ENCODE measurements around the gene LYST.
A peak's percentile ranks its signal among the peaks of the same experiment; 100 is the strongest.

The LYST gene

GRCh38 chr1:235867903-235868469 is 1.3 kb upstream of the LYST start:
- Histone ChIP-seq H4K20me1 (peaks cover 0 to 20% (median 6%) of the 10 kb centered on the region in 11 experiments; a peak in 9 of 22 replicates), H3K4me2 (peak overlapping the region; percentile 84 to 99 (median 93)), H3K27me3 (no peaks in the 10 kb centered on the region; a peak in 1 of 22 replicates), H3K36me3 (peaks cover 0 to 17% (median 0%) of the 10 kb centered on the region in 11 experiments; a peak in 4 of 22 replicates), H3K27ac (peak overlapping the region; percentile 21 to 99 (median 97); a peak in 21 of 22 replicates), H3K4me1 (peaks cover 24 to 43% (median 36%) of the 10 kb centered on the region in 10 experiments), H3K9ac (peak overlapping the region; percentile 79 to 99 (median 96); a peak in 21 of 22 replicates), H3K4me3 (peak overlapping the region; percentile 77 to 100 (median 94)), H3K9me3 (replicated peaks in 1 of 11) (no peaks in the 10 kb centered on the region)
- no peak for TF ChIP-seq Cebpa-rat (IDR thresholded peaks at IDR 0.05)

- Histone ChIP-seq H3K4me3 (peak overlapping the region; percentile 77 to 100 (median 94)), H3K36me3 (peaks cover 0 to 24% (median 0%) of the 10 kb centered on the region in 11 experiments; a peak in 6 of 22 replicates), H3K27me3 (no peaks in the 10 kb centered on the region; a peak in 1 of 22 replicates), H3K27ac (peak overlapping the region; percentile 90 to 99 (median 97)), H3K4me2 (peak overlapping the region; percentile 84 to 99 (median 93)), H3K9me3 (replicated peaks in 1 of 11) (no peaks in the 10 kb centered on the region), H4K20me1 (peaks cover 0 to 25% (median 6%) of the 10 kb centered on the region in 11 experiments; a peak in 10 of 22 replicates), H3K4me1 (peaks cover 24 to 50% (median 44%) of the 10 kb centered on the region in 10 experiments), H3K9ac (peak overlapping the region; percentile 89 to 99 (median 97))
- no peak for TF ChIP-seq Cebpa-rat (IDR thresholded peaks at IDR 0.05)
These were observed 473 bp upstream of the LYST start for GRCh38 chr1:235866913-235867845.

GRCh38 chr1:235865565-235866204 is 1.0 kb downstream of the LYST start:
- Histone ChIP-seq H3K9ac (peak overlapping the region; percentile 89 to 99 (median 97)), H3K4me1 (peaks cover 24 to 60% (median 52%) of the 10 kb centered on the region in 10 experiments), H3K27ac (peak overlapping the region; percentile 90 to 99 (median 97)), H3K9me3 (replicated peaks in 1 of 11) (no peaks in the 10 kb centered on the region), H4K20me1 (peaks cover 0 to 36% (median 6%) of the 10 kb centered on the region in 11 experiments; a peak in 10 of 22 replicates), H3K4me2 (peak overlapping the region; percentile 83 to 99 (median 93)), H3K36me3 (peaks cover 0 to 32% (median 0%) of the 10 kb centered on the region in 11 experiments; a peak in 7 of 22 replicates), H3K4me3 (peak overlapping the region; percentile 77 to 100 (median 94)), H3K27me3 (no peaks in the 10 kb centered on the region; a peak in 1 of 22 replicates)
- TF ChIP-seq Cebpa-rat (IDR thresholded peaks at IDR 0.05), result no peak

- Histone ChIP-seq H3K4me1 (peaks cover 24 to 67% (median 55%) of the 10 kb centered on the region in 10 experiments), H3K4me2 (peak overlapping the region; percentile 83 to 99 (median 93)), H3K27me3 (no peaks in the 10 kb centered on the region; a peak in 1 of 22 replicates), H4K20me1 (peaks cover 0 to 42% (median 6%) of the 10 kb centered on the region in 11 experiments; a peak in 10 of 22 replicates), H3K27ac (peak overlapping the region in 9 of 11 experiments; percentile 90 to 99 (median 97); a peak in 16 of 22 replicates), H3K9me3 (replicated peaks in 1 of 11) (no peaks in the 10 kb centered on the region), H3K9ac (peak overlapping the region in 10 of 11 experiments; percentile 89 to 99 (median 97); a peak in 18 of 22 replicates), H3K4me3 (peak overlapping the region in 9 of 10 experiments; percentile 77 to 100 (median 94); a peak in 18 of 20 replicates), H3K36me3 (peaks cover 0 to 35% (median 0%) of the 10 kb centered on the region in 11 experiments; a peak in 7 of 22 replicates)
- TF ChIP-seq Cebpa-rat (IDR thresholded peaks at IDR 0.05), result no peak
These were observed 1.7 kb downstream of the LYST start for GRCh38 chr1:235864931-235865525.

- no peak for TF ChIP-seq Cebpa-rat (IDR thresholded peaks at IDR 0.05)
- Histone ChIP-seq H3K4me1 (peaks cover 24 to 72% (median 60%) of the 10 kb centered on the region in 10 experiments), H3K9ac (peak overlapping the region in 9 of 11 experiments; percentile 89 to 99 (median 98); a peak in 15 of 22 replicates), H3K36me3 (peaks cover 0 to 35% (median 0%) of the 10 kb centered on the region in 11 experiments; a peak in 7 of 22 replicates), H3K4me3 (peak overlapping the region in 8 of 10 experiments; percentile 77 to 100 (median 94); a peak in 15 of 20 replicates), H3K4me2 (peak overlapping the region in 10 of 11 experiments; percentile 83 to 99 (median 92); a peak in 20 of 22 replicates), H3K27me3 (no peaks in the 10 kb centered on the region; a peak in 1 of 22 replicates), H3K9me3 (replicated peaks in 1 of 11) (no peaks in the 10 kb centered on the region), H4K20me1 (peaks cover 0 to 48% (median 6%) of the 10 kb centered on the region in 11 experiments; a peak in 11 of 22 replicates), H3K27ac (peak overlapping the region in 8 of 11 experiments; percentile 90 to 99 (median 98); a peak in 14 of 22 replicates)
These were observed 2.2 kb downstream of the LYST start for GRCh38 chr1:235864469-235864868.

GRCh38 chr1:235863699-235864093 is 3.0 kb downstream of the LYST start:
- Histone ChIP-seq H3K36me3 (peaks cover 0 to 37% (median 0%) of the 10 kb centered on the region in 11 experiments; a peak in 8 of 22 replicates), H3K9ac (peak overlapping the region in 6 of 11 experiments; percentile 1 to 99 (median 97); a peak in 11 of 22 replicates), H3K27me3 (no peaks in the 10 kb centered on the region; a peak in 1 of 22 replicates), H3K9me3 (replicated peaks in 1 of 11) (no peaks in the 10 kb centered on the region; a peak in 1 of 22 replicates), H4K20me1 (peaks cover 1 to 55% (median 7%) of the 10 kb centered on the region in 11 experiments; a peak in 12 of 22 replicates), H3K4me1 (peaks cover 23 to 78% (median 65%) of the 10 kb centered on the region in 10 experiments), H3K27ac (peak overlapping the region in 5 of 11 experiments; percentile 20 to 99 (median 98); a peak in 8 of 22 replicates), H3K4me3 (peak overlapping the region in 6 of 10 experiments; percentile 85 to 99 (median 94); a peak in 8 of 20 replicates), H3K4me2 (peak overlapping the region in 8 of 11 experiments; percentile 83 to 99 (median 92); a peak in 15 of 22 replicates)
- no peak for TF ChIP-seq Cebpa-rat (IDR thresholded peaks at IDR 0.05)

- Histone ChIP-seq H3K9ac (no peak overlapping the region; a peak in 1 of 22 replicates), H3K4me2 (peak overlapping the region in 6 of 11 experiments; percentile 31 to 99 (median 94); a peak in 9 of 22 replicates), H3K27ac (peak overlapping the region in 2 of 11 experiments; percentile 33 to 98; a peak in 2 of 22 replicates)
These were observed 4.8 kb downstream of the LYST start for GRCh38 chr1:235861857-235862256.

More at GRCh38 chr1:235861857-235862256, 4.8 kb downstream of the LYST start:
- Histone ChIP-seq H3K36me3 (peaks cover 0 to 52% (median 0%) of the 10 kb centered on the region in 11 experiments; a peak in 8 of 22 replicates), H3K4me3 (no peak overlapping the region; a peak in 2 of 20 replicates), H3K27me3 (no peaks in the 10 kb centered on the region; a peak in 1 of 22 replicates), H3K9me3 (replicated peaks in 1 of 11) (no peaks in the 10 kb centered on the region; a peak in 1 of 22 replicates), H3K4me1 (peaks cover 8 to 83% (median 59%) of the 10 kb centered on the region in 10 experiments), H4K20me1 (peaks cover 5 to 74% (median 15%) of the 10 kb centered on the region in 11 experiments; a peak in 14 of 22 replicates)
- TF ChIP-seq Cebpa-rat (IDR thresholded peaks at IDR 0.05), result no peak

Data from BLaER1 treated with 17β-estradiol and CSF1 and Interleukin-3, amounts not matched to agents 10 nM and 100 nM (cell line).